SK-N-SH (cell line): Measurements from ENCODE around the gene FOXI1. TPM values are rescaled to one million over a fixed set of nuclear protein-coding genes. Genes with fewer than 3 reads are reported as not detected.
"Not testable (repeated sequence)": the region's sequence is repeated elsewhere in the genome, so short reads cannot be mapped to it uniquely, and the experiment has no call there.

Experiments used
- CTCF ChIA-PET: fragments of 300-600, 350-600 bp; formaldehyde crosslinking; extraction: SDS; loops from one replicate; lab custom pipeline; 2021; lab: Yijun Ruan, JAX
- POLR2A ChIA-PET: fragments of 350-600 bp; sonication (Branson Sonifier 250); formaldehyde crosslinking; extraction: SDS; loops from one replicate; lab custom pipeline; 2020; ENCODE audit warnings: antibody characterized with exemption, inconsistent platforms; lab: Yijun Ruan, JAX
- DNase-seq: peaks from one replicate; pipeline ENCODE4 v3.0.0; 2012
- H2AFZ ChIP-seq: fragments of 200-600 bp; sonication (generic); 2 replicates; pipeline ENCODE4 v1.8.1; 2016; ENCODE audit warnings: antibody characterized with exemption, mild to moderate bottlenecking, low read depth
- H3F3A ChIP-seq: fragments of 200-600 bp; sonication (generic); replicated peaks from 2 replicates; pipeline ENCODE3; 2016; ENCODE audit warnings: antibody characterized with exemption, mild to moderate bottlenecking; ENCODE audit not compliant: insufficient read depth
- H3K27ac ChIP-seq, 2 experiments: fragments of 200-500 bp in 1 of 2; fragments of 200-600 bp in 1 of 2; sonication (Bioruptor generic) in 1 of 2; sonication (generic), shearing (Covaris generic) in 1 of 2; 2 replicates each; pipeline versions ENCODE4 v1.5.1 to v1.6.1; 2014 to 2016; ENCODE audit warnings: low read depth in 2 of 2, inconsistent platforms in 1 of 2, low read length in 1 of 2, mild to moderate bottlenecking in 1 of 2, mixed read lengths in 1 of 2
- H3K27me3 ChIP-seq: fragments of 200-600 bp; sonication (generic), shearing (Covaris generic); 2 replicates; pipeline ENCODE4 v1.6.1; 2016; ENCODE audit warnings: mixed run types; ENCODE audit not compliant: insufficient read depth
- H3K36me3 ChIP-seq, 2 experiments: fragments of 200-500 bp in 1 of 2; fragments of 200-600 bp in 1 of 2; sonication (Bioruptor generic) in 1 of 2; sonication (generic) in 1 of 2; replicated peaks in 1 of 2; 2 replicates each; pipeline versions ENCODE3 to v1.5.1; 2014 to 2016; ENCODE audit warnings: low read length in 1 of 2, mild to moderate bottlenecking in 1 of 2; ENCODE audit not compliant: insufficient read depth in 2 of 2, control insufficient read depth in 1 of 2
- H3K4me1 ChIP-seq, 2 experiments: fragments of 200-500 bp in 1 of 2; fragments of 200-600 bp in 1 of 2; sonication (Bioruptor generic) in 1 of 2; sonication (generic), shearing (Covaris generic) in 1 of 2; 2 replicates each; pipeline versions ENCODE4 v1.5.1 to v1.6.1; 2014 to 2016; ENCODE audit warnings: low read depth in 1 of 2, low read length in 1 of 2, mixed run types in 1 of 2; ENCODE audit not compliant: insufficient read depth in 2 of 2, control insufficient read depth in 1 of 2
- H3K4me2 ChIP-seq: fragments of 200-600 bp; sonication (generic), shearing (Covaris generic); 2 replicates; pipeline ENCODE4 v1.6.1; 2017; ENCODE audit warnings: mixed run types
- H3K4me3 ChIP-seq, 2 experiments: fragments of 200-500 bp in 1 of 2; fragments of 200-600 bp in 1 of 2; sonication (Bioruptor generic) in 1 of 2; sonication (generic), shearing (Covaris generic) in 1 of 2; 2 replicates each; pipeline versions ENCODE4 v1.5.1 to v1.8.1; 2014 to 2016; ENCODE audit warnings: low read depth in 2 of 2, inconsistent platforms in 1 of 2, low read length in 1 of 2, mild to moderate bottlenecking in 1 of 2, mixed read lengths in 1 of 2, moderate library complexity in 1 of 2
- H3K79me2 ChIP-seq: fragments of 200-600 bp; sonication (generic); 2 replicates; pipeline ENCODE4 v1.8.1; 2017; ENCODE audit warnings: mild to moderate bottlenecking; ENCODE audit not compliant: insufficient read depth
- H3K9ac ChIP-seq: fragments of 200-600 bp; sonication (generic); 2 replicates; pipeline ENCODE4 v1.6.1; 2017; ENCODE audit warnings: mixed run types
- H3K9me2 ChIP-seq: fragments of 200-600 bp; sonication (generic); 2 replicates; pipeline ENCODE4 v1.6.1; 2017; ENCODE audit warnings: mixed run types
- H3K9me3 ChIP-seq: fragments of 200-600 bp; sonication (generic); 2 replicates; pipeline ENCODE4 v1.6.1; 2017; ENCODE audit warnings: mixed run types, mild to moderate bottlenecking, moderate library complexity
- H4K20me1 ChIP-seq: fragments of 200-600 bp; sonication (generic); 2 replicates; pipeline ENCODE4 v1.6.1; 2017; ENCODE audit warnings: mild to moderate bottlenecking, mixed run types; ENCODE audit not compliant: insufficient read depth
- CHD2 ChIP-seq: fragments of 150-350 bp; IDR thresholded peaks from 2 replicates; pipeline ENCODE4 v1.6.1; 2018; ENCODE audit warnings: low read length; ENCODE audit not compliant: partially characterized antibody
- ELF1 ChIP-seq: IDR thresholded peaks from 2 replicates; pipeline ENCODE4 v1.4.0; 2012
- EP300 ChIP-seq, 2 experiments: IDR thresholded peaks; 2 replicates each; pipeline versions ENCODE4 v1.4.0 to v1.6.1; 2012; ENCODE audit warnings: borderline replicate concordance in 1 of 2, low read depth in 1 of 2, low read length in 1 of 2
- EZH2phosphoT487 ChIP-seq: fragments of 200-600 bp; sonication (generic); IDR thresholded peaks from 2 replicates; pipeline ENCODE4 v1.6.1; 2017; ENCODE audit warnings: low read depth, mixed run types, mild to moderate bottlenecking, antibody characterized with exemption, moderate library complexity, borderline replicate concordance
- IRF3 ChIP-seq: fragments of 150-350 bp; IDR thresholded peaks from 2 replicates; pipeline ENCODE4 v1.6.1; 2016; ENCODE audit warnings: mild to moderate bottlenecking, low read depth, low read length
- JUND ChIP-seq: IDR thresholded peaks from 2 replicates; pipeline ENCODE4 v1.4.0; 2012
- MEF2A ChIP-seq: IDR thresholded peaks from 2 replicates; pipeline ENCODE4 v1.4.0; 2012; ENCODE audit warnings: low read depth, borderline replicate concordance
- RAD21 ChIP-seq: IDR thresholded peaks from 2 replicates; pipeline ENCODE4 v1.6.1; 2012; ENCODE audit warnings: mild to moderate bottlenecking, low read length
- RCOR1 ChIP-seq: fragments of 150-350 bp; IDR thresholded peaks from 2 replicates; pipeline ENCODE4 v1.6.1; 2017; ENCODE audit warnings: antibody characterized with exemption, low read length
- RXRA ChIP-seq: IDR thresholded peaks from 2 replicates; pipeline ENCODE4 v1.4.0; 2012; ENCODE audit warnings: low read depth, mild to moderate bottlenecking, borderline replicate concordance
- TAF1 ChIP-seq: IDR thresholded peaks from 2 replicates; pipeline ENCODE4 v1.6.1; 2012; ENCODE audit warnings: low read depth, mild to moderate bottlenecking, low read length, moderate library complexity, borderline replicate concordance
- TCF12 ChIP-seq: IDR thresholded peaks from 2 replicates; pipeline ENCODE4 v1.4.0; 2012
- TEAD4 ChIP-seq: IDR thresholded peaks from 2 replicates; pipeline ENCODE4 v1.4.0; 2012; ENCODE audit warnings: mild to moderate bottlenecking, borderline replicate concordance; ENCODE audit not compliant: insufficient read depth
- WGBS: methylation state at CpG from one replicate; pipeline ENCODE4 v1.1.6; 2017; ENCODE audit warnings: low lambda C conversion rate; 5-methylcytosine and 5-hydroxymethylcytosine counted together
- polyA plus RNA-seq, 3 experiments: library from polyadenylated mRNA; depleted of rRNA; stranded (reverse); fragments of >200 nt; gene quantifications; 2 replicates each; pipeline ENCODE4 v1.2.3, GENCODE V29; 2012
- TF ChIP-seq, protein P1 (sequence below): IDR thresholded peaks from 2 replicates; pipeline ENCODE4; 2012
- TF ChIP-seq, protein P2 (sequence below): IDR thresholded peaks from 2 replicates; pipeline ENCODE4 v1.4.0; 2012; ENCODE audit warnings: low read depth

Gene FOXI1
- polyA plus RNA-seq, 1 of the 3 experiments (the other 2 are of a cell fraction) = not detected

- no peak overlapping the region for H3K9ac ChIP-seq
- peaks cover 0 to 2% of the 10 kb centered on the region in 2 experiments; a peak in 1 of 4 replicates for H3K4me1 ChIP-seq
- H3K27ac ChIP-seq = no peak overlapping the region
- H3K36me3 ChIP-seq = no peaks in the 10 kb centered on the region
- no peak overlapping the region for H3K4me3 ChIP-seq
- POLR2A ChIA-PET = no interaction called here
- no peak overlapping the region for H3K4me2 ChIP-seq
- H3K27me3 ChIP-seq = no peaks in the 10 kb centered on the region
- WGBS = 68% methylated on average over 8 of the region's 9 CpGs
- H3K9me2 ChIP-seq = no peaks in the 10 kb centered on the region
- no peaks in the 10 kb centered on the region for H3K9me3 ChIP-seq
- H4K20me1 ChIP-seq = no peaks in the 10 kb centered on the region
- H3F3A ChIP-seq = no peaks in the 10 kb centered on the region
- CTCF ChIA-PET = no interaction called here
- H2AFZ ChIP-seq = no peak overlapping the region
- no peak for TF ChIP-seq JUND
- no peak for TF ChIP-seq IRF3
- no peak for TF ChIP-seq CHD2
- TF ChIP-seq RCOR1 = no peak
- no peak for TF ChIP-seq TCF12
- TF ChIP-seq EZH2phosphoT487 = no peak
- TF ChIP-seq RXRA = no peak
- TF ChIP-seq TAF1 = no peak
- TF ChIP-seq ELF1 = no peak
- TF ChIP-seq, protein P1, sequence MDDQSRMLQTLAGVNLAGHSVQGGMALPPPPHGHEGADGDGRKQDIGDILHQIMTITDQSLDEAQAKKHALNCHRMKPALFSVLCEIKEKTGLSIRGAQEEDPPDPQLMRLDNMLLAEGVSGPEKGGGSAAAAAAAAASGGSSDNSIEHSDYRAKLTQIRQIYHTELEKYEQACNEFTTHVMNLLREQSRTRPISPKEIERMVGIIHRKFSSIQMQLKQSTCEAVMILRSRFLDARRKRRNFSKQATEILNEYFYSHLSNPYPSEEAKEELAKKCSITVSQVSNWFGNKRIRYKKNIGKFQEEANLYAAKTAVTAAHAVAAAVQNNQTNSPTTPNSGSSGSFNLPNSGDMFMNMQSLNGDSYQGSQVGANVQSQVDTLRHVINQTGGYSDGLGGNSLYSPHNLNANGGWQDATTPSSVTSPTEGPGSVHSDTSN = no peak
- TF ChIP-seq MEF2A = no peak
- TF ChIP-seq EP300 (IDR thresholded peaks at IDR 0.05; ENCODE audit: borderline replicate concordance in 1 of 2, low read depth in 1 of 2, low read length in 1 of 2) = no peak
- TF ChIP-seq RAD21 = no peak
- TF ChIP-seq, protein P2, sequence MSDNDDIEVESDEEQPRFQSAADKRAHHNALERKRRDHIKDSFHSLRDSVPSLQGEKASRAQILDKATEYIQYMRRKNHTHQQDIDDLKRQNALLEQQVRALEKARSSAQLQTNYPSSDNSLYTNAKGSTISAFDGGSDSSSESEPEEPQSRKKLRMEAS = no peak
- no peak for TF ChIP-seq TEAD4
- DNase-seq = no peak
- H3K79me2 ChIP-seq = no peaks in the 10 kb centered on the region
Measured at GRCh38 chr5:170139786-170140335, 34.2 kb downstream of the FOXI1 start.

DNA sequence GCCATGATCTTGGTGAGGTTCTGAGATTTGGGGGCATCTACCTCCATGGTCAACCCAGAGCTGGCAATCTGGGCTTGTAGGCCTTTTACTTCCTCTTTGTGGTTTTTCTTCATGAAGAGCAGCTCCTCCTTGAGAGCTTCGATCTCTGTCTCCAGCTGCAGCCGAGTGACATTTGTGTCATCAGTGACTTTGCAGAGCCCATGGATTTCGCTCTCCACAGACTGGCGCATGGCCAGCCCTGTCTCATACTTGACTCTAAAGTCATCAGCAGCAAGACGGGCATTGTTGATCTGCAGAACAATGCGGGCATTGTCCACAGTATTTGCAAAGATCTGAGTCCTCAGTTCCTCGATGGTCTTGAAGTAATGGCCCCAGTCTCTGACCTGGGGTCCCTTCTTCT, 35.5 kb downstream of the FOXI1 start:
- H3K9me2 ChIP-seq, H3K9me3 ChIP-seq, H3K9ac ChIP-seq, POLR2A ChIA-PET, CTCF ChIA-PET, H3F3A ChIP-seq, H3K27ac ChIP-seq, H3K4me1 ChIP-seq, H4K20me1 ChIP-seq, H3K4me3 ChIP-seq, H3K27me3 ChIP-seq, H2AFZ ChIP-seq, DNase-seq, H3K36me3 ChIP-seq, H3K4me2 ChIP-seq, H3K79me2 ChIP-seq: not testable (repeated sequence)
- WGBS = 68% methylated on average over 5 of the region's 7 CpGs
